COR-L47 (cell line): ENCODE data around the gene SRGAP2C.
"Not testable (repeated sequence)": the region's sequence is repeated elsewhere in the genome, so short reads cannot be mapped to it uniquely, and the experiment has no call there.

Experiments used
- DNase-seq: peaks from one replicate; lab custom pipeline; 2025; lab: John Stamatoyannopoulos, UW

SRGAP2C gene

DNA sequence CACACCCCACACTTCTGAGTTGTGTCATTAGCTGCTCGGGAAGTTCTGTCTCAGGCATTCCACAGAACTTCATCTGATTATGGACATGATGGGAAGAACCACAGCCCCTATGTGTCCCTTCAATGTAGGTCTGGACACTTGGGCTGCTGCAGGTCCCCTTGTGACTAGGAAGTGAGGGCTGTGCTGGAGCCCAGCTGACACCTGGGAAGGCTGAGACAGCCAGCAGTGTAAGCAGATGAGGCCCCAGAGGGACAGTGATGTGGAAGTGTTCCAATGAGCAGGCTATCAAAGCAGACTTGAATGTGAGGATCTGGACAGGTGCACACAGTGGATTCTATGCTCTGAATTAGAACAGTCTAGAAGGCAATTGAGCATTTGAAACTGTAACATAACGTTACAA is 239.2 kb downstream of the SRGAP2C start:
- DNase-seq = not testable (repeated sequence)

DNA sequence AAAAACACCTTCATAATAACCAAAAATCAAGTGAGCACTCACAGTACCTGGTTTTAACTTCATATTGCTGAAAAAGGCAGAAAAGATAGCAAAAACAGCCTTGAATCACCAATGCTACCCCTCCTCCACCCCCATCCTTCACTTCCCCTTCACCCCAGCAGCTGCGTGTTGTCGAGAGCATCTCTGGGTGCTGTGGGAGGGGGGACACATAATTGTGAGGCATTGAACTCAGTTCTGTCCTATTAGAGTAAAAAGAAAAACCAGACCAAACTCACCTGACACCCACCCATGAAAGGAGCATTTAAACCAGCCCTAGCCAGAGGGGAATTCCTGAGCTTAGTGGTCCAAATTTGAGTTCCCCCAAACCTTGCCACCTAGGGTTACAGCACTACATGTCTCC is 248.7 kb downstream of the SRGAP2C start:
- not testable (repeated sequence) for DNase-seq

GRCh38 chr1:121438862-121439261 is 254.1 kb downstream of the SRGAP2C start:
- DNase-seq = not testable (repeated sequence)

- no peak for DNase-seq
Observed at GRCh38 chr1:121440993-121441392, 256.2 kb downstream of the SRGAP2C start.
